SU-DHL-6 (cell line): Measurements from ENCODE around the gene NMRK1.

Experiments used
- H2AFZ ChIP-seq: fragments of 200-600 bp; sonication (generic); 2 replicates; pipeline ENCODE4 v1.6.1; 2014; ENCODE audit warnings: low read depth, mild to moderate bottlenecking, moderate library complexity, mixed read lengths, antibody characterized with exemption, low read length; ENCODE audit not compliant: severe bottlenecking
- H3F3A ChIP-seq: fragments of 200-600 bp; shearing (Covaris generic); 2 replicates; pipeline ENCODE4 v1.6.0; 2016; ENCODE audit warnings: antibody characterized with exemption, mild to moderate bottlenecking; ENCODE audit not compliant: insufficient read depth
- H3K27ac ChIP-seq: fragments of 200-600 bp; sonication (generic); 2 replicates; pipeline ENCODE4 v1.5.1; 2016; ENCODE audit warnings: low read depth, mild to moderate bottlenecking, low read length, moderate library complexity, mixed read lengths
- H3K27me3 ChIP-seq: fragments of 200-600 bp; sonication (generic), shearing (Covaris generic); 2 replicates; pipeline ENCODE4 v1.6.0; 2014; ENCODE audit warnings: mild to moderate bottlenecking, low read length
- H3K36me3 ChIP-seq: fragments of 200-600 bp; sonication (generic); 2 replicates; pipeline ENCODE4 v1.6.1; 2014; ENCODE audit warnings: mild to moderate bottlenecking, low read length, mixed read lengths
- H3K4me2 ChIP-seq: fragments of 300-600, 200-600 bp; shearing (Covaris generic), sonication (generic); 2 replicates; pipeline ENCODE4 v1.6.0; 2014; ENCODE audit warnings: low read length, low read depth, mild to moderate bottlenecking; ENCODE audit not compliant: poor library complexity, severe bottlenecking
- H3K4me3 ChIP-seq: fragments of 200-600 bp; sonication (generic); 2 replicates; pipeline ENCODE4 v1.5.1; 2014; ENCODE audit warnings: antibody characterized with exemption, low read length, mild to moderate bottlenecking, mixed read lengths; ENCODE audit not compliant: insufficient read depth, poor library complexity, severe bottlenecking
- H3K79me2 ChIP-seq: fragments of 200-600 bp; sonication (generic); 2 replicates; pipeline ENCODE4 v1.6.1; 2014; ENCODE audit warnings: mild to moderate bottlenecking, low read length, moderate library complexity; ENCODE audit not compliant: insufficient read depth
- H3K9ac ChIP-seq: fragments of 200-600 bp; sonication (generic); 2 replicates; pipeline ENCODE4 v1.7.0; 2014; ENCODE audit warnings: mild to moderate bottlenecking, low read length
- H3K9me2 ChIP-seq: fragments of 200-600 bp; sonication (generic); replicated peaks from 2 replicates; pipeline ENCODE4 v1.6.1; 2014; ENCODE audit warnings: low read length; ENCODE audit not compliant: insufficient read depth
- H3K9me3 ChIP-seq: fragments of 200-600 bp; sonication (generic); 2 replicates; pipeline ENCODE4 v1.6.1; 2014; ENCODE audit warnings: low read length, mixed read lengths; ENCODE audit not compliant: insufficient read depth
- H4K20me1 ChIP-seq: fragments of 200-600 bp; sonication (generic); 2 replicates; pipeline ENCODE4 v1.6.1; 2014; ENCODE audit warnings: low read depth, mild to moderate bottlenecking, antibody characterized with exemption, low read length, moderate library complexity, mixed read lengths
- CTCF ChIP-seq: fragments of 200-600 bp; sonication (generic); IDR thresholded peaks from one replicate; pipeline ENCODE4 v1.5.1; 2017; ENCODE audit warnings: antibody characterized with exemption, mild to moderate bottlenecking, low read length, moderate library complexity; ENCODE audit not compliant: insufficient read depth, poor library complexity, severe bottlenecking
- EZH2phosphoT487 ChIP-seq: fragments of 200-600 bp; sonication (generic), shearing (Covaris generic); conservative IDR thresholded peaks from 2 replicates; pipeline ENCODE4 v1.6.1; 2018; ENCODE audit warnings: mild to moderate bottlenecking, antibody characterized with exemption, low read length, moderate library complexity, mixed read lengths

NMRK1 gene

GRCh38 chr9:75085640-75086039 is 2.3 kb downstream of the NMRK1 start:
- H3K9ac ChIP-seq = no peak overlapping the region
- H3K36me3 ChIP-seq = no peaks in the 10 kb centered on the region
- H4K20me1 ChIP-seq = no peaks in the 10 kb centered on the region; the same call in 1 of the 2 replicates
- no peaks in the 10 kb centered on the region for H3K9me2 ChIP-seq
- H3K4me2 ChIP-seq = no peak overlapping the region
- TF ChIP-seq CTCF = no peak
- no peak for TF ChIP-seq EZH2phosphoT487
- H3K27ac ChIP-seq = no peak overlapping the region
- H3K79me2 ChIP-seq = peaks cover 21% of the 10 kb centered on the region
- no peaks in the 10 kb centered on the region for H3K27me3 ChIP-seq
- no peak overlapping the region for H2AFZ ChIP-seq
- no peaks in the 10 kb centered on the region for H3K9me3 ChIP-seq
- no peak overlapping the region for H3K4me3 ChIP-seq
- peaks cover 12% of the 10 kb centered on the region for H3F3A ChIP-seq

- Histone ChIP-seq H2AFZ (no peak overlapping the region), H3K36me3 (no peaks in the 10 kb centered on the region), H3K9ac (no peak overlapping the region), H3K4me3 (no peak overlapping the region), H3K27ac (no peak overlapping the region), H3K79me2 (peaks cover 7% of the 10 kb centered on the region), H3K27me3 (no peaks in the 10 kb centered on the region), H3F3A (peaks cover 12% of the 10 kb centered on the region), H3K9me3 (no peaks in the 10 kb centered on the region), H3K9me2 (no peaks in the 10 kb centered on the region), H4K20me1 (no peaks in the 10 kb centered on the region), H3K4me2 (no peak overlapping the region)
- no peak for TF ChIP-seq EZH2phosphoT487
Measured at GRCh38 chr9:75084081-75084672, 3.8 kb downstream of the NMRK1 start.

- H3K27me3 ChIP-seq = no peaks in the 10 kb centered on the region
- H3K4me3 ChIP-seq = no peak overlapping the region
- H3K9ac ChIP-seq = no peak overlapping the region
- no peaks in the 10 kb centered on the region for H3K36me3 ChIP-seq
- H4K20me1 ChIP-seq = no peaks in the 10 kb centered on the region
- H3K4me2 ChIP-seq = no peak overlapping the region
- TF ChIP-seq CTCF (no peak), EZH2phosphoT487 (no peak)
- no peak overlapping the region for H2AFZ ChIP-seq
- H3K9me3 ChIP-seq = no peaks in the 10 kb centered on the region
- H3K9me2 ChIP-seq = no peaks in the 10 kb centered on the region
- H3K79me2 ChIP-seq = no peaks in the 10 kb centered on the region
- peaks cover 12% of the 10 kb centered on the region for H3F3A ChIP-seq
- H3K27ac ChIP-seq = no peak overlapping the region
Measured at GRCh38 chr9:75083188-75083970, 4.6 kb downstream of the NMRK1 start.

- no peaks in the 10 kb centered on the region for H3K9me2 ChIP-seq
- no peak overlapping the region for H3K9ac ChIP-seq
- no peaks in the 10 kb centered on the region for H3K79me2 ChIP-seq
- H2AFZ ChIP-seq = no peak overlapping the region
- no peaks in the 10 kb centered on the region for H3K27me3 ChIP-seq
- H3F3A ChIP-seq = peaks cover 2% of the 10 kb centered on the region; the same call in 1 of the 2 replicates
- H3K36me3 ChIP-seq = no peaks in the 10 kb centered on the region
- no peak overlapping the region for H3K27ac ChIP-seq
- no peak overlapping the region for H3K4me3 ChIP-seq
- no peak overlapping the region for H3K4me2 ChIP-seq
- H3K9me3 ChIP-seq = no peaks in the 10 kb centered on the region
- no peak for TF ChIP-seq EZH2phosphoT487
- TF ChIP-seq CTCF = no peak
- H4K20me1 ChIP-seq = no peaks in the 10 kb centered on the region
Measured at GRCh38 chr9:75081632-75082031, 6.3 kb downstream of the NMRK1 start.
